Erythroblast (primary cell): ENCODE data around the gene CDT1.

Experiments used
- DNase-seq, 2 experiments: peaks; one replicate each; lab custom pipeline; 2025; lab: John Stamatoyannopoulos, UW
- GATA1 ChIP-seq: IDR thresholded peaks from 2 replicates; pipeline ENCODE4 v1.6.1; 2011; ENCODE audit warnings: low read depth, mild to moderate bottlenecking, control low read depth, low read length, moderate library complexity
- POLR2A ChIP-seq: IDR thresholded peaks from 2 replicates; pipeline ENCODE4 v1.6.1; 2011; ENCODE audit warnings: mild to moderate bottlenecking, low read length

Gene CDT1

GRCh38 chr16:88857728-88858339, 54.2 kb downstream of the CDT1 start:
- DNase-seq, result peak; percentile 82 to 85
- TF ChIP-seq POLR2A (no peak), GATA1 (no peak)
